ENCODE data around the gene CLEC2D. TPM values are rescaled to one million over a fixed set of nuclear protein-coding genes. Genes with fewer than 3 reads are reported as not detected.

Gene CLEC2D
- total RNA-seq, 1 donor from 2014 or later: 492 TPM

GRCh38 chr12:9740106-9740750 is 70.7 kb downstream of the CLEC2D start:
- intact Hi-C loops (cut with micrococcal nuclease): no loop called here
- DNase-seq: no peak
- H3K4me3 Mint-ChIP-seq: peak overlapping the region; percentile 71
- H3K27ac Mint-ChIP-seq: peak overlapping the region; percentile 89
- no peaks in the 10 kb centered on the region for H3K9me3 Mint-ChIP-seq
- H3K4me1 Mint-ChIP-seq: peaks cover 83% of the 10 kb centered on the region
- ATAC-seq (ENCODE audit: low read depth): peak; percentile 73
- CTCF ChIA-PET: no interaction called here
- no peaks in the 10 kb centered on the region for H3K27me3 Mint-ChIP-seq
- peaks cover 4% of the 10 kb centered on the region for H3K36me3 Mint-ChIP-seq (ENCODE audit: low read depth)
- no peak for TF ChIP-seq CTCF (IDR thresholded peaks at IDR 0.05)
- POLR2A ChIA-PET: interaction anchor here (0.6 to 7.0 kb wide), 7 partner anchors 9 to 92 kb away, joined by 6 to 100 read pairs (median 47); partner anchors contain the start of genes CLEC2D and CLECL1

- CTCF ChIA-PET: interaction anchor here (0.7 to 5.0 kb wide), 12 partner anchors 10 to 108 kb away, joined by 3 to 35 read pairs (median 12); partner anchors contain the start of gene CLEC2D
- H3K36me3 Mint-ChIP-seq (ENCODE audit: low read depth): peaks cover 4% of the 10 kb centered on the region
- intact Hi-C loops (cut with micrococcal nuclease): loop anchor here (1.0 kb wide), 5 partner anchors 8 to 107 kb away; partner anchors contain the start of genes CLEC2D and CLECL1
- TF ChIP-seq CTCF (IDR thresholded peaks at IDR 0.05): no peak
- H3K4me3 Mint-ChIP-seq: peak overlapping the region; percentile 75
- ATAC-seq (ENCODE audit: low read depth) (peak; percentile 56), DNase-seq (no peak)
- no peaks in the 10 kb centered on the region for H3K9me3 Mint-ChIP-seq
- peaks cover 72% of the 10 kb centered on the region for H3K4me1 Mint-ChIP-seq
- peak overlapping the region; percentile 94 for H3K27ac Mint-ChIP-seq
- H3K27me3 Mint-ChIP-seq: no peaks in the 10 kb centered on the region
- POLR2A ChIA-PET: interaction anchor here (0.7 to 7.0 kb wide), 16 partner anchors 10 to 103 kb away, joined by 3 to 100 read pairs (median 16); partner anchors contain the start of genes CD69, CLEC2D and CLECL1
These were observed 72.2 kb downstream of the CLEC2D start for GRCh38 chr12:9741726-9742125.

GRCh38 chr12:9742661-9743060 is 73.1 kb downstream of the CLEC2D start:
- ATAC-seq (ENCODE audit: low read depth) (no peak), DNase-seq (no peak)
- H3K4me1 Mint-ChIP-seq: peaks cover 63% of the 10 kb centered on the region
- TF ChIP-seq CTCF (IDR thresholded peaks at IDR 0.05): no peak
- POLR2A ChIA-PET: interaction anchor here (0.6 to 7.0 kb wide), 21 partner anchors 11 to 110 kb away, joined by 3 to 100 read pairs (median 13); partner anchors contain the start of genes CD69, CLEC2D and CLECL1
- H3K4me3 Mint-ChIP-seq: peak overlapping the region; percentile 66
- intact Hi-C loops (cut with micrococcal nuclease): loop anchor here (1.0 kb wide), 2 partner anchors 21 to 94 kb away; no protein-coding TSS in a partner anchor
- H3K36me3 Mint-ChIP-seq (ENCODE audit: low read depth): peaks cover 4% of the 10 kb centered on the region
- H3K27ac Mint-ChIP-seq: peak overlapping the region; percentile 94
- no peaks in the 10 kb centered on the region for H3K27me3 Mint-ChIP-seq
- H3K9me3 Mint-ChIP-seq: no peaks in the 10 kb centered on the region
- CTCF ChIA-PET: interaction anchor here (0.8 to 5.0 kb wide), 21 partner anchors 9 to 109 kb away, joined by 3 to 35 read pairs (median 8); partner anchors contain the start of gene CLEC2D

GRCh38 chr12:9745199-9745598 is 75.7 kb downstream of the CLEC2D start:
- Mint-ChIP-seq H3K4me1 (peaks cover 47% of the 10 kb centered on the region), H3K27ac (no peak overlapping the region), H3K36me3 (ENCODE audit: low read depth) (no peaks in the 10 kb centered on the region), H3K4me3 (no peak overlapping the region), H3K27me3 (no peaks in the 10 kb centered on the region), H3K9me3 (no peaks in the 10 kb centered on the region)
- intact Hi-C loops (cut with micrococcal nuclease): no loop called here
- no peak for ATAC-seq (ENCODE audit: low read depth)
- DNase-seq: no peak
- no peak for TF ChIP-seq CTCF (IDR thresholded peaks at IDR 0.05)
- POLR2A ChIA-PET: interaction anchor here (0.7 kb wide), 1 partner anchor 23 kb away, joined by 3 read pairs; no protein-coding TSS in a partner anchor
- CTCF ChIA-PET: interaction anchor here (0.9 to 5.0 kb wide), 4 partner anchors 23 to 111 kb away, joined by 3 to 35 read pairs (median 4); no protein-coding TSS in a partner anchor

Other genes with a start within 250 kb of the CLEC2D start
- 0.20 TPM in 1 of 2 replicates, not detected in the other for gene KLRB1, start 61.8 kb upstream of the CLEC2D start, total RNA-seq
- gene CLECL1, start 63.4 kb downstream of the CLEC2D start, total RNA-seq: 111 and 115 TPM in 2 replicates
- gene CD69, start 91.2 kb downstream of the CLEC2D start, total RNA-seq: 23.7 and 26.7 TPM in 2 replicates
- gene KLRF1, start 157.8 kb downstream of the CLEC2D start, total RNA-seq: 0.34 and 0.67 TPM in 2 replicates
- 18.4 and 19.1 TPM in 2 replicates for gene CLEC2B, start 199.6 kb downstream of the CLEC2D start, total RNA-seq
- not detected in 2 replicates for gene KLRF2, start 211.8 kb downstream of the CLEC2D start, total RNA-seq

All from activated B cell treated with CpG ODN at 0.5 μM for 24 hours (primary cell).